ENCODE measurements around the gene RFPL2.
"Not testable (repeated sequence)": the region's sequence is repeated elsewhere in the genome, so short reads cannot be mapped to it uniquely, and the experiment has no call there.

RFPL2 gene

GRCh38 chr22:32164075-32164860 is 40.6 kb downstream of the RFPL2 start:
- DNase-seq (ENCODE audit: low spot score) = no peak

DNA sequence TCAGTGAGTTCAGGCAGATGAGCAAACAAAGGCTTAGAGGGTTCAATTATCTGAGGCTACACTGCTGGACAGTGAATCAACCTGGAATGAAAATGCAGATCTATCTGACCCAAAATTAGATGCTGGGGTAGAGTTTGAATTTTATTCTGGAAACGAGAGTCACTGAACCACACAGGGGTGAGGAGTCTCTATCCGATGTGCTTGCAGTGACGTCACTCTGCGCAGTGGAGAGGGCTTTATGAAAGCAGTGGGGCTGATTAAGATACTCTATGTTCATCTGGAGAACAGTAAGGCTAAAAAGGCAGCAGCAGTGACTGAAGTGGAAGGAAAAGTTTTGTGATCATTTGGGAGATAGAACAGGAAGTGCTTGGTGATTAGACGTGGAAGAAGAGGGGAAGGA is 44.5 kb downstream of the RFPL2 start:
- not testable (repeated sequence) for DNase-seq (ENCODE audit: low spot score)

DNA sequence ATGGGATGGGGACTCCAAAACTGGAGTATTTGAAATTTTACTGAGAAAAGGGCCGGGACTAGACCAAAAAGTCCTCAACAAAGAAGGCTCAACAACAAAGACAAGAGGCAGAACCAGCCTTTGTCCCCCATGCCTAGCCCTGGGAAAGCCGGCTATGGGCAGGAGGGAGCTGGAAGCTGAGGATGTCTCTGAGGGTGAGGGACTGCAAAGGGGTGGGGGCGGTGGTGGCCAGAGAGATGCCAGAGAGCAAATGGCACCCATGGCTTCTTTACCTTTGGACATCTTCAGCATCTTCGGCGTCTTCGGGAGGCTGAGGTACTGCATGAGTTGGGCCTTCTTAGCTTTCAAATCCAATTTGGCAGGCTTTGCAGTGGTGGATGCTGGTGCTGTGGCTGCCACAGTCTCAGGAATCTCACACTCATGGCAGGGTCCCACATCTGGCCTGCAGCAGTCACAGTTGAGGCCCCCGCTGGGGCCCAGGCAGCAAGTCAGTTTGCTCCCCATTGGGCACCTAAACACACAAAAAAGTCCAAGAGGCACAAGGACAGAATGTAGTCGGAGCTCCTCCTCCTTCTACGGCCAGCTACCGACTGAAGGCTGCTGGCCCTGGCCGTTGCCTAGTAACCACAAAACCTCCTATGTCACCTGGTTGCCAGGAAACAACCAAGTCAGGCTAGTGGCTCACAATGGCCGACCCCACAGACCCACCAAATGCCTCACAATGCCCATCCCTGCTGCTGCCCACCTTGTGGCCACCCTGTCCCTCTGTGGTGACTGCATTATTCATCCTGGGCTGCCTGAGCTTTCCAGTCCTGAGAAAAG is 46.0 kb downstream of the RFPL2 start, which contains the start of gene C22orf42:
Gene C22orf42 (minus strand): TSS at position 592 of the 822 bp plus-strand sequence. CDS start 88 bp downstream, at position 504.
- DNase-seq (ENCODE audit: low spot score) = no peak

GRCh38 chr22:32157632-32158031 is 47.2 kb downstream of the RFPL2 start:
- DNase-seq (ENCODE audit: low spot score) = not testable (repeated sequence)

- not testable (repeated sequence) for DNase-seq (ENCODE audit: low spot score)
Observed at GRCh38 chr22:32154727-32155126, 50.1 kb downstream of the RFPL2 start.

DNA sequence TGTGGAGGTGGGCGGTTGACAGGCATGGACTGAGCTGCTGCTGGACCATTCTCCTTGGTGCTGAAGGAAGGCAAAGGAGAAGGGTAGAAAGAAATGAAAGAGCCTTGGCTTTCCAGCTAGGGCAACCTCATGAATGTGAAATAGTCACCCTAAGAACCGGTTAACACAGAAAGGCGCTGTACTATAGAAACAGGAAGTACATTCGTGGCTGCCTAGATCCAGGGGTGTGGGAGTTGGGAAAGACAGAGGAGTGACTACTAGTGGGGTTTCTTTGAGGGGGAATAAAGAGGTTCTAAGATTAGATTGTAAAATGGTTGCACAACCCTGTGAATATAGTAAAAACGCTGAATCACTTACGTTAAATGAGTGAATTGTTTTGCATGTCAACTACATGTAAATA is 53.2 kb downstream of the RFPL2 start:
- not testable (repeated sequence) for DNase-seq (ENCODE audit: low spot score)

DNA sequence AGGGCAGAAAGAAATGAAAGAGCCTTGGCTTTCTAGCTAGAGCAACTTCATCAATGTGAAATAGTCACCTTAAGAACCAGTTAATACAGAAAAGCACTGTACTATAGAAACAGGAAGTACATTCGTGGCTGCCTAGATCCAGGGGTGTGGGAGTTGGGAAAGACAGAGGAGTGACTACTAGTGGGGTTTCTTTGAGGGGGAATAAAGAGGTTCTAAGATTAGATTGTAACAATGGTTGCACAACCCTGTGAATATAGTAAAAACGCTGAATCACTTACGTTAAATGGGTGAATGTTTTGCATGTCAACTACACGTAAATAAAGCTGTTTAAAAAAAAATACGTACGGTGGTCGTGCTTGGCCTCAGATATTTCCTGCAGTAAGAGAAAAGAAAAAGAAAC is 54.2 kb downstream of the RFPL2 start:
- DNase-seq (ENCODE audit: low spot score) = not testable (repeated sequence)

- DNase-seq (ENCODE audit: low spot score) = not testable (repeated sequence)
Observed at GRCh38 chr22:32148372-32148771, 56.5 kb downstream of the RFPL2 start.

DNA sequence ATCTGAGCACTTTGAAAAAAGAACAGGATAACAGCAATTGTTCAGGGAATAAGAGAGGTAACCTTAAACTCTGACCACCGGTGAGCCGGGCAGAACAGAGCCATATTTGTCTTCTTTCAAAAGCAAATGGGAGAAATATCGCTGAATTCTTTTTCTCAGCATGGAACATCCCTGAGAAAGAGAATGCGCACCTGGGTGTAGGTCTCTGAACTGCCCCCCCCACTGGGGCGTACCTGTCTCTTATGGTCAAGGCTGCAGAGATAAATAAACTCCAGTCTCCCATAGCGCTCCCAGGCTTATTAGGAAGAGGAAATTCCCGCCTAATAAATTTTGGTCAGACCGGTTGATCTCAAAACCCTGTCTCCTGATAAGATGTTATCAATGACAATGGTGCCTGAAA is 57.7 kb downstream of the RFPL2 start:
- not testable (repeated sequence) for DNase-seq (ENCODE audit: low spot score)

- peak; percentile 69 for DNase-seq (ENCODE audit: low spot score)
Observed at GRCh38 chr22:32144496-32145274, 60.2 kb downstream of the RFPL2 start.

GRCh38 chr22:32142600-32142999 is 62.3 kb downstream of the RFPL2 start:
- no peak for DNase-seq (ENCODE audit: low spot score)

GRCh38 chr22:32140688-32141087 is 64.2 kb downstream of the RFPL2 start:
- DNase-seq (ENCODE audit: low spot score) = not testable (repeated sequence)

Data from NAMALWA (cell line).